K562 (cell line): ENCODE measurements around the gene KIF14. TPM values are rescaled to one million over a fixed set of nuclear protein-coding genes. Genes with fewer than 3 reads are reported as not detected.

ENCODE experiments used
- ARNT ChIP-seq, 2 experiments: fragments of 450-650 bp; IDR thresholded peaks; 2 replicates each; pipeline ENCODE4 v1.6.1; 2016; ENCODE audit warnings: mild to moderate bottlenecking in 1 of 2
- KAT8 ChIP-seq: fragments of 450-650 bp; IDR thresholded peaks from 2 replicates; pipeline ENCODE4 v1.6.1; 2016; ENCODE audit warnings: low read depth, mild to moderate bottlenecking
- ZNF717 ChIP-seq: fragments of 250-450 bp; sonication (Bioruptor Pico); IDR thresholded peaks from 2 replicates; pipeline ENCODE4 v1.5.0; 2021
- polyA plus RNA-seq, 8 experiments: library from polyadenylated mRNA; depleted of rRNA in 4 of 8; stranded (reverse) in 5 of 8; unstranded in 3 of 8; fragments of >200 nt; fragmentation: Nextera tagmentation in 2 of 8; fragmentation: Illumina TruSeq in 1 of 8; extraction: Ambion mirVana in 2 of 8; extraction: Trizol in 1 of 8; gene quantifications; 2 replicates each; pipeline versions ENCODE4 v1.2.1 to v1.2.3, GENCODE V29; 2011 to 2014; ENCODE audit warnings: inconsistent platforms in 1 of 8, missing spikeins in 1 of 8
- total RNA-seq, 7 experiments: library from RNA; depleted of rRNA in 6 of 7; stranded (reverse); fragments of >200 nt in 6 of 7; fragmentation: Illumina TruSeq in 2 of 7; extraction: Trizol in 2 of 7; gene quantifications; 2 replicates each; pipeline versions ENCODE4 v1.2.1 to v1.2.3, GENCODE V29; 2011 to 2021; ENCODE audit warnings: low replicate concordance in 1 of 7
- TF ChIP-seq, protein P1 (sequence below): fragments of 200-600 bp; sonication (generic); IDR thresholded peaks from one replicate; pipeline ENCODE4 v1.6.1; 2012; ENCODE audit warnings: mild to moderate bottlenecking, low read depth, low read length, inconsistent platforms
- TF ChIP-seq, protein P2 (sequence below), 2 experiments: fragments of 200-800 bp in 1 of 2; sonication (Bioruptor generic) in 1 of 2; sonication (generic) in 1 of 2; formaldehyde crosslinking in 1 of 2; IDR thresholded peaks in 1 of 2; conservative IDR thresholded peaks in 1 of 2; 2 replicates each; pipeline versions ENCODE4 v1.5.0 to v1.6.1; 2016 to 2020; ENCODE audit warnings: missing compliant biosample characterization in 1 of 2, missing genetic modification characterization in 1 of 2, missing genetic modification reagents in 1 of 2
- TF ChIP-seq, protein P3 (sequence below): sonication (generic); formaldehyde crosslinking; IDR thresholded peaks from 2 replicates; pipeline ENCODE4 v1.8.0; 2022; ENCODE audit warnings: mild to moderate bottlenecking, missing genetic modification reagents

Gene KIF14
- total and polyA plus RNA-seq, 9 of the 15 experiments (the other 6 are each of a cell fraction or from before 2014, with no cell fraction given), result 11.5 to 47.4 (median 29.0) TPM

GRCh38 chr1:200669314-200670241, 49.0 kb upstream of the KIF14 start, which contains the start of gene DDX59 (continued):
- TF ChIP-seq, protein P1, sequence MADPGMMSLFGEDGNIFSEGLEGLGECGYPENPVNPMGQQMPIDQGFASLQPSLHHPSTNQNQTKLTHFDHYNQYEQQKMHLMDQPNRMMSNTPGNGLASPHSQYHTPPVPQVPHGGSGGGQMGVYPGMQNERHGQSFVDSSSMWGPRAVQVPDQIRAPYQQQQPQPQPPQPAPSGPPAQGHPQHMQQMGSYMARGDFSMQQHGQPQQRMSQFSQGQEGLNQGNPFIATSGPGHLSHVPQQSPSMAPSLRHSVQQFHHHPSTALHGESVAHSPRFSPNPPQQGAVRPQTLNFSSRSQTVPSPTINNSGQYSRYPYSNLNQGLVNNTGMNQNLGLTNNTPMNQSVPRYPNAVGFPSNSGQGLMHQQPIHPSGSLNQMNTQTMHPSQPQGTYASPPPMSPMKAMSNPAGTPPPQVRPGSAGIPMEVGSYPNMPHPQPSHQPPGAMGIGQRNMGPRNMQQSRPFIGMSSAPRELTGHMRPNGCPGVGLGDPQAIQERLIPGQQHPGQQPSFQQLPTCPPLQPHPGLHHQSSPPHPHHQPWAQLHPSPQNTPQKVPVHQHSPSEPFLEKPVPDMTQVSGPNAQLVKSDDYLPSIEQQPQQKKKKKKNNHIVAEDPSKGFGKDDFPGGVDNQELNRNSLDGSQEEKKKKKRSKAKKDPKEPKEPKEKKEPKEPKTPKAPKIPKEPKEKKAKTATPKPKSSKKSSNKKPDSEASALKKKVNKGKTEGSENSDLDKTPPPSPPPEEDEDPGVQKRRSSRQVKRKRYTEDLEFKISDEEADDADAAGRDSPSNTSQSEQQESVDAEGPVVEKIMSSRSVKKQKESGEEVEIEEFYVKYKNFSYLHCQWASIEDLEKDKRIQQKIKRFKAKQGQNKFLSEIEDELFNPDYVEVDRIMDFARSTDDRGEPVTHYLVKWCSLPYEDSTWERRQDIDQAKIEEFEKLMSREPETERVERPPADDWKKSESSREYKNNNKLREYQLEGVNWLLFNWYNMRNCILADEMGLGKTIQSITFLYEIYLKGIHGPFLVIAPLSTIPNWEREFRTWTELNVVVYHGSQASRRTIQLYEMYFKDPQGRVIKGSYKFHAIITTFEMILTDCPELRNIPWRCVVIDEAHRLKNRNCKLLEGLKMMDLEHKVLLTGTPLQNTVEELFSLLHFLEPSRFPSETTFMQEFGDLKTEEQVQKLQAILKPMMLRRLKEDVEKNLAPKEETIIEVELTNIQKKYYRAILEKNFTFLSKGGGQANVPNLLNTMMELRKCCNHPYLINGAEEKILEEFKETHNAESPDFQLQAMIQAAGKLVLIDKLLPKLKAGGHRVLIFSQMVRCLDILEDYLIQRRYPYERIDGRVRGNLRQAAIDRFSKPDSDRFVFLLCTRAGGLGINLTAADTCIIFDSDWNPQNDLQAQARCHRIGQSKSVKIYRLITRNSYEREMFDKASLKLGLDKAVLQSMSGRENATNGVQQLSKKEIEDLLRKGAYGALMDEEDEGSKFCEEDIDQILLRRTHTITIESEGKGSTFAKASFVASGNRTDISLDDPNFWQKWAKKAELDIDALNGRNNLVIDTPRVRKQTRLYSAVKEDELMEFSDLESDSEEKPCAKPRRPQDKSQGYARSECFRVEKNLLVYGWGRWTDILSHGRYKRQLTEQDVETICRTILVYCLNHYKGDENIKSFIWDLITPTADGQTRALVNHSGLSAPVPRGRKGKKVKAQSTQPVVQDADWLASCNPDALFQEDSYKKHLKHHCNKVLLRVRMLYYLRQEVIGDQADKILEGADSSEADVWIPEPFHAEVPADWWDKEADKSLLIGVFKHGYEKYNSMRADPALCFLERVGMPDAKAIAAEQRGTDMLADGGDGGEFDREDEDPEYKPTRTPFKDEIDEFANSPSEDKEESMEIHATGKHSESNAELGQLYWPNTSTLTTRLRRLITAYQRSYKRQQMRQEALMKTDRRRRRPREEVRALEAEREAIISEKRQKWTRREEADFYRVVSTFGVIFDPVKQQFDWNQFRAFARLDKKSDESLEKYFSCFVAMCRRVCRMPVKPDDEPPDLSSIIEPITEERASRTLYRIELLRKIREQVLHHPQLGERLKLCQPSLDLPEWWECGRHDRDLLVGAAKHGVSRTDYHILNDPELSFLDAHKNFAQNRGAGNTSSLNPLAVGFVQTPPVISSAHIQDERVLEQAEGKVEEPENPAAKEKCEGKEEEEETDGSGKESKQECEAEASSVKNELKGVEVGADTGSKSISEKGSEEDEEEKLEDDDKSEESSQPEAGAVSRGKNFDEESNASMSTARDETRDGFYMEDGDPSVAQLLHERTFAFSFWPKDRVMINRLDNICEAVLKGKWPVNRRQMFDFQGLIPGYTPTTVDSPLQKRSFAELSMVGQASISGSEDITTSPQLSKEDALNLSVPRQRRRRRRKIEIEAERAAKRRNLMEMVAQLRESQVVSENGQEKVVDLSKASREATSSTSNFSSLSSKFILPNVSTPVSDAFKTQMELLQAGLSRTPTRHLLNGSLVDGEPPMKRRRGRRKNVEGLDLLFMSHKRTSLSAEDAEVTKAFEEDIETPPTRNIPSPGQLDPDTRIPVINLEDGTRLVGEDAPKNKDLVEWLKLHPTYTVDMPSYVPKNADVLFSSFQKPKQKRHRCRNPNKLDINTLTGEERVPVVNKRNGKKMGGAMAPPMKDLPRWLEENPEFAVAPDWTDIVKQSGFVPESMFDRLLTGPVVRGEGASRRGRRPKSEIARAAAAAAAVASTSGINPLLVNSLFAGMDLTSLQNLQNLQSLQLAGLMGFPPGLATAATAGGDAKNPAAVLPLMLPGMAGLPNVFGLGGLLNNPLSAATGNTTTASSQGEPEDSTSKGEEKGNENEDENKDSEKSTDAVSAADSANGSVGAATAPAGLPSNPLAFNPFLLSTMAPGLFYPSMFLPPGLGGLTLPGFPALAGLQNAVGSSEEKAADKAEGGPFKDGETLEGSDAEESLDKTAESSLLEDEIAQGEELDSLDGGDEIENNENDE, result no peak
- TF ChIP-seq ARNT (IDR thresholded peaks at IDR 0.05), result 0 out of 4 replicates have a peak, but pooled peaks of 1 of the 2 experiments have one; percentile 39
- TF ChIP-seq KAT8, result no peak
- TF ChIP-seq, protein P2, sequence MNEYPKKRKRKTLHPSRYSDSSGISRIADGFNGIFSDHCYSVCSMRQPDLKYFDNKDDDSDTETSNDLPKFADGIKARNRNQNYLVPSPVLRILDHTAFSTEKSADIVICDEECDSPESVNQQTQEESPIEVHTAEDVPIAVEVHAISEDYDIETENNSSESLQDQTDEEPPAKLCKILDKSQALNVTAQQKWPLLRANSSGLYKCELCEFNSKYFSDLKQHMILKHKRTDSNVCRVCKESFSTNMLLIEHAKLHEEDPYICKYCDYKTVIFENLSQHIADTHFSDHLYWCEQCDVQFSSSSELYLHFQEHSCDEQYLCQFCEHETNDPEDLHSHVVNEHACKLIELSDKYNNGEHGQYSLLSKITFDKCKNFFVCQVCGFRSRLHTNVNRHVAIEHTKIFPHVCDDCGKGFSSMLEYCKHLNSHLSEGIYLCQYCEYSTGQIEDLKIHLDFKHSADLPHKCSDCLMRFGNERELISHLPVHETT (CRISPR knock-in tag; conservative IDR thresholded peaks at IDR 0.05 in 1 of 2, IDR thresholded peaks at IDR 0.05 in 1 of 2), result peak in 1 of 2 experiments; percentile 88; a peak in 2 of 4 replicates
- TF ChIP-seq, protein P3, sequence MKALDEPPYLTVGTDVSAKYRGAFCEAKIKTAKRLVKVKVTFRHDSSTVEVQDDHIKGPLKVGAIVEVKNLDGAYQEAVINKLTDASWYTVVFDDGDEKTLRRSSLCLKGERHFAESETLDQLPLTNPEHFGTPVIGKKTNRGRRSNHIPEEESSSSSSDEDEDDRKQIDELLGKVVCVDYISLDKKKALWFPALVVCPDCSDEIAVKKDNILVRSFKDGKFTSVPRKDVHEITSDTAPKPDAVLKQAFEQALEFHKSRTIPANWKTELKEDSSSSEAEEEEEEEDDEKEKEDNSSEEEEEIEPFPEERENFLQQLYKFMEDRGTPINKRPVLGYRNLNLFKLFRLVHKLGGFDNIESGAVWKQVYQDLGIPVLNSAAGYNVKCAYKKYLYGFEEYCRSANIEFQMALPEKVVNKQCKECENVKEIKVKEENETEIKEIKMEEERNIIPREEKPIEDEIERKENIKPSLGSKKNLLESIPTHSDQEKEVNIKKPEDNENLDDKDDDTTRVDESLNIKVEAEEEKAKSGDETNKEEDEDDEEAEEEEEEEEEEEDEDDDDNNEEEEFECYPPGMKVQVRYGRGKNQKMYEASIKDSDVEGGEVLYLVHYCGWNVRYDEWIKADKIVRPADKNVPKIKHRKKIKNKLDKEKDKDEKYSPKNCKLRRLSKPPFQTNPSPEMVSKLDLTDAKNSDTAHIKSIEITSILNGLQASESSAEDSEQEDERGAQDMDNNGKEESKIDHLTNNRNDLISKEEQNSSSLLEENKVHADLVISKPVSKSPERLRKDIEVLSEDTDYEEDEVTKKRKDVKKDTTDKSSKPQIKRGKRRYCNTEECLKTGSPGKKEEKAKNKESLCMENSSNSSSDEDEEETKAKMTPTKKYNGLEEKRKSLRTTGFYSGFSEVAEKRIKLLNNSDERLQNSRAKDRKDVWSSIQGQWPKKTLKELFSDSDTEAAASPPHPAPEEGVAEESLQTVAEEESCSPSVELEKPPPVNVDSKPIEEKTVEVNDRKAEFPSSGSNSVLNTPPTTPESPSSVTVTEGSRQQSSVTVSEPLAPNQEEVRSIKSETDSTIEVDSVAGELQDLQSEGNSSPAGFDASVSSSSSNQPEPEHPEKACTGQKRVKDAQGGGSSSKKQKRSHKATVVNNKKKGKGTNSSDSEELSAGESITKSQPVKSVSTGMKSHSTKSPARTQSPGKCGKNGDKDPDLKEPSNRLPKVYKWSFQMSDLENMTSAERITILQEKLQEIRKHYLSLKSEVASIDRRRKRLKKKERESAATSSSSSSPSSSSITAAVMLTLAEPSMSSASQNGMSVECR (CRISPR knock-in tag), result peak; percentile 78
- TF ChIP-seq ZNF717 (CRISPR knock-in tag), result peak; percentile 20; the same call in 1 of the 2 replicates
